Activated CD8-positive, alpha-beta memory T cell treated with anti-CD3 and anti-CD28 coated beads for 1 hour (primary cell): ENCODE data around the gene CHID1.

ENCODE experiments used
- DNase-seq, 2 donors: peaks; one replicate each; pipeline ENCODE4 v3.0.0-alpha.2; 2020; ENCODE audit warnings: low read depth in 1 of 2; ENCODE audit errors: extremely low read depth in 1 of 2

The CHID1 gene

GRCh38 chr11:910589-911030, at the start of gene CHID1:
CHID1 (minus strand) TSS chr11:910810; CDS start chr11:904816, 5,994 bp downstream.
- peak; percentile 26 to 73 for DNase-seq

DNA sequence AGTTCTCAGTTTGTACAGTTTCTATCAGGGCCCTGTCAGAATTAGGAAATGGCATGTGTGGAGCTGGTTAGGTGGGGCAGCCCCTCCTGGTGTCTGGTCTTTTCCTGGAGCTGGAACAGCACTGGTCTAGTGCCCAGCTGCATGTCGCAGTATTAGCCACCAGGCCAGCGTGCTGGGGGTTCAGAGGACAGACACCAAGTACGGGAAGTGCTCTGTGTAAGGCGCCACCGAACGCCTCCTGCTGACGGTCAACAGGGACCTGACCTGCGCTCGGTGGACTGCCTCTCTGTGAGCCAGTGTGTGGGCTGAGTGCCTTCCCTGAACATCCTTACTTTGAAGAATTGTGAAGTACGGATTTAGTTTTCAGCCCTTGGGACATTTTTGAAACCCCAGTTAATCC, 49.0 kb upstream of the CHID1 start:
- no peak for DNase-seq

DNA sequence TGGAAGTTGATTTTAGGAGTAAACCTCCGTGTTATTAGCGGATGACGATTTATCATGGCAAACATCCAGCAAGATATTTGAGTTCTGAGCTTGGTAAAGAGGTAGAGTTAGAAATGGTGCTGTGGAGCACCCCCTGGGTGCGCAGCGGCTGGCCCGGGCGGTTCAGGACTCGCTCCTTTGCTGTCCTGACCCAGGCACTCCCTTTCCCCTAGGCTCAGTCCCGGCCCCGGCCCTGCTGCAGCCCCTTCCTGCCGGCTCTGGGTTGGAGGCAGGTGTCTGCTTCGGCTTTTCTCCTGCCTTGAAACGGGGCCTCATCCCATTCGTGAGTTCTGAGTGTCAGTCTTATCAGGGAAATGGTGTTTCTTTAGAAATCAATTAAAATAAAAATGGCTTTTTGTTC, 48.4 kb upstream of the CHID1 start:
- DNase-seq = no peak

DNA sequence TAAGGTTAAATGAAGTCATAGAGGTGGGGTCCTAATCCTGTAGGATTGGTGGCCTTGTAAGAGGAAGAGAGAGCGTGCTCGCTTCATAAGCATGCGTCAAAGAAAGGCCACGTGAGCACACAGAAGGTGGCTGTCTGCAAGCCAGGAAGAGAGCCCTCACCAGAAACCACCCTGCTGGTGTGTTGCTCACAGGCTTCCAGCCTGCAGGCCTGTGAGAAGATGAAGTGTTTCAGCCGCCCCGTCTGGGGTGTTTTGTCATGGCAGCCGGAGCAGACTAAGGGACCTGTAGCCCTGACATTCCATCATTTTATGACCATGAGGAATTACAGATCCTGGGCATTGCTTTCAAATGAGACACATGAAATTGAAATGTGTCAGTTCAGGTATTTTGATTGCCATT, 47.5 kb upstream of the CHID1 start:
- DNase-seq = no peak

- no peak for DNase-seq
Observed at GRCh38 chr11:957212-957920, 46.8 kb upstream of the CHID1 start.

GRCh38 chr11:955154-956063, 44.8 kb upstream of the CHID1 start:
- no peak for DNase-seq

DNA sequence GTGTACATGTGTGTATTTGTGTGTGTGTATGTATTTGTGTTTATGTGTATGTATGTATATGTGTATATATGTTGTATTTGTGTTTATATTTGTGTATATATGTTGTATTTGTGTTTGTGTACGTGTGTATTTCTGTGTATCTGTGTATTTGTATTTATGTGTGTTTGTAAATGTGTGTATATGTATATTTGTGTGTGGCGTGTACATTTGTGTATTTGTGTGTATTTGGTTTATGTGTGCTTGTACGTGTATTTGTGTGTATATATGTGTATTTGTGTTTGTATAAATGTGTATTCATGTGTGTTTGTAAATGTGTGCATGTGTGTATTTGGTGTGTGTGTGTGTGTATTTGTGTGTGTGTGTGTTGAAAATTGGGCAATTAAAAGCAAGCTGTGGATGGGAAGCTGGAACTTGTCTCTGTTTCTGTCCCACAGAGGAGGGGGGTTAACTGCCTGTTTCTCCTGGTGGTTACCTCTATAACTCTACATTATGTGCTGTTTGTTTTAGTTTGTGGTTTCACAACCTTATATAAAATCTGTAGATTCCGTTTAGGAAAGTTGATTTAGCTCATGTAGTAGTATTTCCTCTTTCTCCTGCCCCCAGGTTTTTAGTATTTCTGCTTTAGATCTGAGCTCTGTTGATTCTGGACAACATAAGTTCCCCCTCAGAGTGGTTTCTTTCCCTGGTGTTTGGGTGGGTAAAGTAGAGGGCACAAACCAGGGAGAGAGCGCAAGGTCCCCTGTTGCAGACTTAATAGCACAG, 44.0 kb upstream of the CHID1 start:
- DNase-seq = no peak

GRCh38 chr11:953512-953911, 42.9 kb upstream of the CHID1 start:
- no peak for DNase-seq

- no peak for DNase-seq
Observed at GRCh38 chr11:952406-953385, 42.1 kb upstream of the CHID1 start.

DNA sequence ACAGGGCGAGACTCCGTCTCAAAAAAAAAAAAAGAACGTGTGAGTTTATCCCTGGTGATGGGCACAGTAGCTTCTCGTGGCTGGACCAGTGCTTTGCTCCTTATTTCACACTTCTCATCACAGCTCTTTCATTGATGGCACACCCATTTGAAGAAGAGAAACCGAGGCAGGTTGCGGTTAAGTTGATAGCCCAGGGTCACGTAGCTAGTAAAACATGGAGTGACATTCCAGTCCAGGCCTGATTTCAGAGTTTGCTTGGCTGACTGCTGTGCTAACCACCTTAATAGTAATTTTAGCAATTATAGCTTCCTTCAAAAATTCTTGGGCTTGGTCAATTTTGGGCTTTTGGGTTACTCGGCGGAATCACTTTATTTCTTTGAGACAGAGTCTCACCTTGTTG, 40.9 kb upstream of the CHID1 start:
- DNase-seq = no peak

- DNase-seq = no peak
Observed at GRCh38 chr11:947744-948143, 37.1 kb upstream of the CHID1 start.

DNA sequence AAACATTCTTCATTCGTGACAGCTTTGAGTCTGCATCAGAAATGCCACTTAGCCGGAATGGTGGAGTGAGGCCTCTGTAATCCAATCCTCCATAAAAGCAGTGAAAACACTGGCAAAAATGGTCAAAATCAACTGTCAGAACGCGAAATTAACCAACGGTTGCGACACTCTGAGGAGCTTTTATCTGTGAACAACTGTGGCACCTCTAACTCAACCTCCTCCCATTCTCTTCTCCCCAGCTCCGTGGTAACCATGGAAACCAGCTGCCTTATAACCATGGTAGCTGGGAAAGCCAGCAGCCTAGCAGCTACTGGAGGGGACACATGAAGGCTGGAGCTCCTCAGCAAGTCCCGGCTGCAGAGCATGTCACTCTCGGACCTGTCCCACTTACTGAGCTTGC, 35.4 kb upstream of the CHID1 start:
- no peak for DNase-seq

- DNase-seq = no peak
Observed at GRCh38 chr11:944711-945470, 34.3 kb upstream of the CHID1 start.

DNA sequence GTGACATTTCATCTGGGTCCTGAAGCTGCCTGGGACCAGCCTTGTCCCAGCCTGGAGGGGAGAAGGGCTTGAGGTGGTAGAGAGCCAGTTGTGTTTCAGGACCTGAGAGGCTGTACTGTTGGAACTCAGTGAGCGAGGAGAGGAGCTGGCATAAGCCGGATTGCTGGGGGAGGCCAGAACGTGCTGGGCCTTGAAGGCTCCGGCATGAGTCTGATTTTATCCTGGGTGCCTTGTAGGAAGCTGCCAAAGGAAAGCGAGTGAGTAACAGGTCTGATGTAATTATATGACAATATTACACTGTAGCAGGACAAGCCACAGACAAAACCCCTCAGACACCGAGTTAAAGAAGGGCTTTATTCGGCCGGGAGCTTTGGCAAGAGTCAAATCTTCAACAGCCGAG, 32.2 kb upstream of the CHID1 start:
- no peak for DNase-seq

- no peak for DNase-seq
Observed at GRCh38 chr11:940496-941135, 30.0 kb upstream of the CHID1 start.

GRCh38 chr11:937841-938261, 27.2 kb upstream of the CHID1 start:
- DNase-seq = no peak

DNA sequence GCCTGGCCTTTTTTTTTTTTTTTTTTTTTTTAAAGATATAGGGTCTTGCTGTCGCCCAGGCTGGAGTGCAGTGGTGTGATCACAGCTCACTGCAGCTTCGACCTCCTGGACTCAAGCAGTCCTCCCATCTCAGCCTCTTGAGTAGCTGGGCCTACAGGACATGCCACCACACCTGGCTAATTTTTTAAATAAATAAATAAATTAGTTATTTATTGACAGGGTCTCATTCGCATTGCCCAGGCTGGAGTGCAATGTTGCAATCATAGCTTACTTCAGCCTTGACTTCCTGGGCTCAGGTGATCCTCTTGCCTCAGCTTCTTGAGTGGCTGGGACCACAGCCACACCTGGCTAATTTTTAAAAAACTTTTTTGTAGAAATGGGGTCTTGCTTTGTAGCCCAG, 25.6 kb upstream of the CHID1 start:
- DNase-seq = no peak

- DNase-seq = no peak
Observed at GRCh38 chr11:934527-934926, 23.9 kb upstream of the CHID1 start.

- DNase-seq = no peak
Observed at GRCh38 chr11:933936-934335, 23.3 kb upstream of the CHID1 start.
